K562 (cell line): ENCODE data around the gene NRN1L. TPM values are rescaled to one million over a fixed set of nuclear protein-coding genes. Genes with fewer than 3 reads are reported as not detected.

Experiments used
- BACH1 ChIP-seq: fragments of 200-800 bp; sonication (Bioruptor generic); IDR thresholded peaks from 2 replicates; pipeline ENCODE4 v1.6.1; 2016; ENCODE audit warnings: missing genetic modification characterization, missing compliant biosample characterization
- DNMT1 ChIP-seq: fragments of 450-650 bp; IDR thresholded peaks from 2 replicates; pipeline ENCODE4 v1.6.1; 2016; ENCODE audit warnings: antibody characterized with exemption, mild to moderate bottlenecking
- EZH2 ChIP-seq: IDR thresholded peaks from 2 replicates; pipeline ENCODE4 v1.6.1; 2012; ENCODE audit warnings: low read depth, mild to moderate bottlenecking, inconsistent platforms, low read length, borderline replicate concordance
- GABPA ChIP-seq: fragments of 200-800 bp; sonication (Bioruptor generic); conservative IDR thresholded peaks from 2 replicates; pipeline ENCODE4 v1.6.1; 2016; ENCODE audit warnings: low read depth, missing genetic modification characterization, missing compliant biosample characterization
- HNRNPK ChIP-seq: fragments of 200-400 bp; formaldehyde crosslinking; IDR thresholded peaks from one replicate; pipeline ENCODE4 v1.6.1; 2018; ENCODE audit warnings: mild to moderate bottlenecking, low read depth, low read length; ENCODE audit not compliant: poor library complexity, severe bottlenecking
- MIER1 ChIP-seq: fragments of 450-650 bp; IDR thresholded peaks from 2 replicates; pipeline ENCODE4 v1.6.1; 2016; ENCODE audit warnings: antibody characterized with exemption, mild to moderate bottlenecking, low read depth
- POLR2AphosphoS5 ChIP-seq: IDR thresholded peaks from 2 replicates; pipeline ENCODE4 v1.6.1; 2011; ENCODE audit warnings: mild to moderate bottlenecking, low read depth, low read length, moderate library complexity; ENCODE audit not compliant: control insufficient read depth, insufficient read depth
- RB1 ChIP-seq: fragments of 450-650 bp; IDR thresholded peaks from 2 replicates; pipeline ENCODE4 v1.6.1; 2017; ENCODE audit warnings: low read depth, mild to moderate bottlenecking
- SIN3A ChIP-seq, 2 experiments: fragments of 150-350 bp in 1 of 2; IDR thresholded peaks; 2 replicates each; pipeline ENCODE4 v1.6.1; 2011 to 2016; ENCODE audit warnings: borderline replicate concordance in 2 of 2, low read depth in 2 of 2, low read length in 2 of 2, mild to moderate bottlenecking in 2 of 2, moderate library complexity in 2 of 2; ENCODE audit not compliant: control insufficient read depth in 1 of 2
- SIX5 ChIP-seq, 2 experiments: IDR thresholded peaks; 2 replicates each; pipeline ENCODE4 v1.6.1; 2011; ENCODE audit warnings: low read length in 2 of 2, borderline replicate concordance in 1 of 2, low read depth in 1 of 2, mild to moderate bottlenecking in 1 of 2, moderate library complexity in 1 of 2; ENCODE audit not compliant: insufficient read depth in 1 of 2
- SMAD1 ChIP-seq: fragments of 150-350 bp; IDR thresholded peaks from 2 replicates; pipeline ENCODE4 v1.6.1; 2014; ENCODE audit warnings: low read length, low read depth; ENCODE audit not compliant: partially characterized antibody
- SOX6 ChIP-seq: fragments of 450-650 bp; IDR thresholded peaks from 2 replicates; pipeline ENCODE4 v1.6.1; 2014; ENCODE audit warnings: mild to moderate bottlenecking
- SP1 ChIP-seq: sonication (generic); formaldehyde crosslinking; IDR thresholded peaks from 2 replicates; pipeline ENCODE4 v1.8.1; 2022; ENCODE audit warnings: mild to moderate bottlenecking, missing genetic modification reagents
- SRSF1 ChIP-seq: fragments of 200-400 bp; formaldehyde crosslinking; IDR thresholded peaks from 2 replicates; pipeline ENCODE4 v1.6.1; 2017; ENCODE audit warnings: mild to moderate bottlenecking, low read depth, low read length, moderate library complexity
- TEAD1 ChIP-seq, 2 experiments: fragments of 450-650 bp in 1 of 2; sonication (generic) in 1 of 2; formaldehyde crosslinking; IDR thresholded peaks; 2 replicates each; pipeline versions ENCODE4 v1.4.0 to v1.8.0; 2020 to 2022; ENCODE audit warnings: mild to moderate bottlenecking in 2 of 2, missing genetic modification reagents in 1 of 2
- ZBTB33 ChIP-seq: sonication (generic); formaldehyde crosslinking; IDR thresholded peaks from 2 replicates; pipeline ENCODE4 v1.8.1; 2023; ENCODE audit warnings: mild to moderate bottlenecking, missing genetic modification reagents
- ZBTB49 ChIP-seq: sonication (generic); formaldehyde crosslinking; IDR thresholded peaks from 2 replicates; pipeline ENCODE4 v1.8.0; 2022; ENCODE audit warnings: missing genetic modification reagents, mild to moderate bottlenecking, borderline replicate concordance
- polyA plus RNA-seq, 8 experiments: library from polyadenylated mRNA; depleted of rRNA in 4 of 8; stranded (reverse) in 5 of 8; unstranded in 3 of 8; fragments of >200 nt; fragmentation: Nextera tagmentation in 2 of 8; fragmentation: Illumina TruSeq in 1 of 8; extraction: Ambion mirVana in 2 of 8; extraction: Trizol in 1 of 8; gene quantifications; 2 replicates each; pipeline versions ENCODE4 v1.2.1 to v1.2.3, GENCODE V29; 2011 to 2014; ENCODE audit warnings: inconsistent platforms in 1 of 8, missing spikeins in 1 of 8
- total RNA-seq, 7 experiments: library from RNA; depleted of rRNA in 6 of 7; stranded (reverse); fragments of >200 nt in 6 of 7; fragmentation: Illumina TruSeq in 2 of 7; extraction: Trizol in 2 of 7; gene quantifications; 2 replicates each; pipeline versions ENCODE4 v1.2.1 to v1.2.3, GENCODE V29; 2011 to 2021; ENCODE audit warnings: low replicate concordance in 1 of 7
- TF ChIP-seq, protein P1 (sequence below): sonication (generic); formaldehyde crosslinking; IDR thresholded peaks from 2 replicates; pipeline ENCODE4 v1.8.0; 2022; ENCODE audit warnings: mild to moderate bottlenecking, missing genetic modification reagents

Gene NRN1L
- total and polyA plus RNA-seq, 9 of the 15 experiments (the other 6 are each of a cell fraction or from before 2014, with no cell fraction given) = 0.22 to 0.86 (median 0.61) TPM; not detected in 5

GRCh38 chr16:67841816-67842508 is 42.7 kb upstream of the NRN1L start, which contains the start of gene THAP11 (continued):
- TF ChIP-seq SMAD1 (peak; percentile 62), BACH1 (0 out of 2 replicates have a peak, but pooled peaks have one; percentile 4), SIN3A (IDR thresholded peaks at IDR 0.05; ENCODE audit: borderline replicate concordance in 2 of 2, control insufficient read depth in 1 of 2, low read depth in 2 of 2, low read length in 2 of 2) (peak; percentile 22 to 71; a peak in 1 of 4 replicates), RB1 (peak; percentile 71), DNMT1 (no peak), POLR2AphosphoS5 (peak; percentile 66), TEAD1 (CRISPR knock-in tag; IDR thresholded peaks at IDR 0.05) (0 out of 4 replicates have a peak, but pooled peaks have one; percentile 13 to 67), SIX5 (IDR thresholded peaks at IDR 0.05; ENCODE audit: borderline replicate concordance in 1 of 2, insufficient read depth in 1 of 2, low read depth in 1 of 2, low read length in 2 of 2) (peak; percentile 87), ZBTB33 (CRISPR knock-in tag) (peak; percentile 74), GABPA (peak; percentile 97), ZBTB49 (CRISPR knock-in tag) (no peak), MIER1 (no peak), SRSF1 (no peak), SOX6 (0 out of 2 replicates have a peak, but pooled peaks have one; percentile 6), SP1 (CRISPR knock-in tag) (peak; percentile 94), HNRNPK (no peak), EZH2 (no peak)
- TF ChIP-seq, protein P1, sequence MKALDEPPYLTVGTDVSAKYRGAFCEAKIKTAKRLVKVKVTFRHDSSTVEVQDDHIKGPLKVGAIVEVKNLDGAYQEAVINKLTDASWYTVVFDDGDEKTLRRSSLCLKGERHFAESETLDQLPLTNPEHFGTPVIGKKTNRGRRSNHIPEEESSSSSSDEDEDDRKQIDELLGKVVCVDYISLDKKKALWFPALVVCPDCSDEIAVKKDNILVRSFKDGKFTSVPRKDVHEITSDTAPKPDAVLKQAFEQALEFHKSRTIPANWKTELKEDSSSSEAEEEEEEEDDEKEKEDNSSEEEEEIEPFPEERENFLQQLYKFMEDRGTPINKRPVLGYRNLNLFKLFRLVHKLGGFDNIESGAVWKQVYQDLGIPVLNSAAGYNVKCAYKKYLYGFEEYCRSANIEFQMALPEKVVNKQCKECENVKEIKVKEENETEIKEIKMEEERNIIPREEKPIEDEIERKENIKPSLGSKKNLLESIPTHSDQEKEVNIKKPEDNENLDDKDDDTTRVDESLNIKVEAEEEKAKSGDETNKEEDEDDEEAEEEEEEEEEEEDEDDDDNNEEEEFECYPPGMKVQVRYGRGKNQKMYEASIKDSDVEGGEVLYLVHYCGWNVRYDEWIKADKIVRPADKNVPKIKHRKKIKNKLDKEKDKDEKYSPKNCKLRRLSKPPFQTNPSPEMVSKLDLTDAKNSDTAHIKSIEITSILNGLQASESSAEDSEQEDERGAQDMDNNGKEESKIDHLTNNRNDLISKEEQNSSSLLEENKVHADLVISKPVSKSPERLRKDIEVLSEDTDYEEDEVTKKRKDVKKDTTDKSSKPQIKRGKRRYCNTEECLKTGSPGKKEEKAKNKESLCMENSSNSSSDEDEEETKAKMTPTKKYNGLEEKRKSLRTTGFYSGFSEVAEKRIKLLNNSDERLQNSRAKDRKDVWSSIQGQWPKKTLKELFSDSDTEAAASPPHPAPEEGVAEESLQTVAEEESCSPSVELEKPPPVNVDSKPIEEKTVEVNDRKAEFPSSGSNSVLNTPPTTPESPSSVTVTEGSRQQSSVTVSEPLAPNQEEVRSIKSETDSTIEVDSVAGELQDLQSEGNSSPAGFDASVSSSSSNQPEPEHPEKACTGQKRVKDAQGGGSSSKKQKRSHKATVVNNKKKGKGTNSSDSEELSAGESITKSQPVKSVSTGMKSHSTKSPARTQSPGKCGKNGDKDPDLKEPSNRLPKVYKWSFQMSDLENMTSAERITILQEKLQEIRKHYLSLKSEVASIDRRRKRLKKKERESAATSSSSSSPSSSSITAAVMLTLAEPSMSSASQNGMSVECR = peak; percentile 68; the same call in 1 of the 2 replicates
